Chondrocyte (in vitro differentiated cells): ENCODE results near the gene NGLY1. TPM values are rescaled to one million over a fixed set of nuclear protein-coding genes. Genes with fewer than 3 reads are reported as not detected.

Source experiments
- DNase-seq: peaks from one replicate; pipeline ENCODE4 v3.0.0; 2021; ENCODE audit warnings: mixed read lengths, low spot score
- H3K27ac Mint-ChIP-seq: one replicate; pipeline ENCODE4 v1.8.0; 2021; ENCODE audit warnings: mild to moderate bottlenecking, moderate library complexity, mixed read lengths; ENCODE audit not compliant: unreplicated experiment
- H3K27me3 Mint-ChIP-seq: 2 replicates; pipeline ENCODE4 v1.8.0; 2021; ENCODE audit warnings: low read depth, mixed read lengths
- H3K36me3 Mint-ChIP-seq: 2 replicates; pipeline ENCODE4 v1.8.0; 2021; ENCODE audit warnings: low read depth, mixed read lengths
- H3K4me1 Mint-ChIP-seq: 2 replicates; pipeline ENCODE4 v1.8.0; 2021; ENCODE audit warnings: low read depth, mild to moderate bottlenecking, mixed read lengths
- H3K4me3 Mint-ChIP-seq: one replicate; pipeline ENCODE4 v1.8.0; 2021; ENCODE audit warnings: mild to moderate bottlenecking, moderate library complexity, mixed read lengths; ENCODE audit not compliant: unreplicated experiment
- H3K9me3 Mint-ChIP-seq: 2 replicates; pipeline ENCODE4 v1.8.0; 2021; ENCODE audit warnings: low read depth, mixed read lengths
- total RNA-seq: library from RNA; stranded (reverse); gene quantifications from 3 replicates; pipeline ENCODE4 v1.2.1, GENCODE V29; 2021
- TF ChIP-seq, protein P1 (sequence below): fragments of 200-600 bp; sonication (generic); IDR thresholded peaks from 2 replicates; pipeline ENCODE4 v1.5.0; 2021; ENCODE audit warnings: antibody characterized with exemption, mild to moderate bottlenecking, moderate library complexity

NGLY1 gene
- total RNA-seq, 1 donor from 2014 or later: 29.1 TPM

DNA sequence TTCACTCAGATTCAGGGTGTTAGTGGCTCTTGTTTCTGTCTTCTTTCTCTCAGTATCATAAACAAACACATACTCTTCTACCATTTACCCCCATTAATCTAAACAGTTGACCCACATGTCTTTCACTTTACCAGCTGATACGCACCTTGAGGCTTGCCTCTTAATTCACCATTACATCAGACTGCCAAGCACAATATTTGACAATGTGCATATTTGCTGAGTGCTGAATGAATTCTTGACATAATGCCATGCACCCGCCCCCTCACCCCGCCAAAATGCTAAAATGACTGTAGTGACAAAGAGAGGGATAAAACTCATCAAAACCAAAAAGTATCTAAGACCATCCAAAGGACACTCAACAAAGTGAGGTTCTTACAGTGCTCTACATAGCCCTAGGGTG, 57.4 kb downstream of the NGLY1 start:
- Mint-ChIP-seq H3K36me3 (peaks cover 28% of the 10 kb centered on the region), H3K4me1 (peaks cover 4% of the 10 kb centered on the region), H3K27ac (no peak overlapping the region), H3K27me3 (no peaks in the 10 kb centered on the region), H3K9me3 (no peaks in the 10 kb centered on the region), H3K4me3 (no peak overlapping the region)
- no peak for DNase-seq
- TF ChIP-seq, protein P1, sequence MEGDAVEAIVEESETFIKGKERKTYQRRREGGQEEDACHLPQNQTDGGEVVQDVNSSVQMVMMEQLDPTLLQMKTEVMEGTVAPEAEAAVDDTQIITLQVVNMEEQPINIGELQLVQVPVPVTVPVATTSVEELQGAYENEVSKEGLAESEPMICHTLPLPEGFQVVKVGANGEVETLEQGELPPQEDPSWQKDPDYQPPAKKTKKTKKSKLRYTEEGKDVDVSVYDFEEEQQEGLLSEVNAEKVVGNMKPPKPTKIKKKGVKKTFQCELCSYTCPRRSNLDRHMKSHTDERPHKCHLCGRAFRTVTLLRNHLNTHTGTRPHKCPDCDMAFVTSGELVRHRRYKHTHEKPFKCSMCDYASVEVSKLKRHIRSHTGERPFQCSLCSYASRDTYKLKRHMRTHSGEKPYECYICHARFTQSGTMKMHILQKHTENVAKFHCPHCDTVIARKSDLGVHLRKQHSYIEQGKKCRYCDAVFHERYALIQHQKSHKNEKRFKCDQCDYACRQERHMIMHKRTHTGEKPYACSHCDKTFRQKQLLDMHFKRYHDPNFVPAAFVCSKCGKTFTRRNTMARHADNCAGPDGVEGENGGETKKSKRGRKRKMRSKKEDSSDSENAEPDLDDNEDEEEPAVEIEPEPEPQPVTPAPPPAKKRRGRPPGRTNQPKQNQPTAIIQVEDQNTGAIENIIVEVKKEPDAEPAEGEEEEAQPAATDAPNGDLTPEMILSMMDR: no peak

DNA sequence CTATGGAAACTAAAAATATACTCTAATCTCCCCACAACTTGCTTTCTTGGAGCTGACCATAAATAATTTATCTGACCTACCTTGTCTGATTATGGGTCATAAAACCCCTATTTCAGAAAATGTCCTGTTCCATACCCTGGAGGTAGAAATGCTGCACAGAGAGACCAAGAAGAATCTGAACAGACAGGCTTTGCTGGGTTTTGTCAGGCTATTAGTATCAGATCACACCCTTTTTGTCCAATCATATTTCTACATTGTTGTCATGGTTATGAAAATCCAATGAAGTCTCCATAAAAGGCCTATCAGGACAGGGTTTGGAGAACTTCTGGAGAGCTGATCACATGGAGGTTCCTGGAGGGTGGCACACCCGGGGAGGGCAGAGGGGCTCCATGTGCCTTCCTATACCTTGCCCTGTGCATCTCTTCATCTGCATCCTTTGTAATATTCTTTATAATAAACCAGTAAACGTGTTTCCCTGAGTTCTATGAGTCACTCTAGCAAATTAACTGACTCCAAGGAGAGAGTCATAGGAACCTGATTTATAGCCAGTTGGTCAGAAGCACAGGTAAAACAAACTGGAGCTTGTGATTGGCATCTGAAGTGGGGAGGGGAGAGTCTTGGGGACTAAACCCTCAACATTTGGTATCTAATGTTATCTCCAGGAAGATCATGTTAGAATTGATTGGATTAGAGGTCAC, 58.1 kb downstream of the NGLY1 start:
- Mint-ChIP-seq H3K36me3 (peaks cover 28% of the 10 kb centered on the region), H3K9me3 (no peaks in the 10 kb centered on the region), H3K4me3 (no peak overlapping the region), H3K27ac (no peak overlapping the region), H3K27me3 (no peaks in the 10 kb centered on the region), H3K4me1 (peaks cover 4% of the 10 kb centered on the region)
- TF ChIP-seq, protein P1: no peak
- no peak for DNase-seq

DNA sequence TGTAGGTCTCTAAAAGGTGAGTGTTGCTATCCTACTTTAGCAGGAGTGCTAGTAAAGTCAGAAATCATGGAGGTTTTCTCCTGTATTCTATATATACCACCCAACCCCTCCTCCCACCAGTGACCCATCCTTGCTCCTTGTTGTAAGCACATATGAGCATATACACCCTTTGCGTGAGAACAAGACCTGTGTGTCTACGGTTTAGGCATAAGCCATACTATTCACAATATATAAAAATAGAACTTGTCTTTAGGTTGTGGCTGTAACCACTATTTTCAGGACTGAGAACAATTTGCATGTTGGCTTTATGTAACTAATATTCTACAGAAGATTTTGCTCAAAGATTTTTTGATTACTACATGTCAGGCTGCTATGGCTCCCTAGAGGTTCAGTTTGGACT, 59.4 kb downstream of the NGLY1 start:
- H3K9me3 Mint-ChIP-seq: no peaks in the 10 kb centered on the region
- DNase-seq: no peak
- H3K36me3 Mint-ChIP-seq: peaks cover 22% of the 10 kb centered on the region
- H3K27me3 Mint-ChIP-seq: no peaks in the 10 kb centered on the region
- H3K4me3 Mint-ChIP-seq: no peak overlapping the region
- TF ChIP-seq, protein P1: no peak
- H3K27ac Mint-ChIP-seq: no peak overlapping the region
- peaks cover 4% of the 10 kb centered on the region for H3K4me1 Mint-ChIP-seq

DNA sequence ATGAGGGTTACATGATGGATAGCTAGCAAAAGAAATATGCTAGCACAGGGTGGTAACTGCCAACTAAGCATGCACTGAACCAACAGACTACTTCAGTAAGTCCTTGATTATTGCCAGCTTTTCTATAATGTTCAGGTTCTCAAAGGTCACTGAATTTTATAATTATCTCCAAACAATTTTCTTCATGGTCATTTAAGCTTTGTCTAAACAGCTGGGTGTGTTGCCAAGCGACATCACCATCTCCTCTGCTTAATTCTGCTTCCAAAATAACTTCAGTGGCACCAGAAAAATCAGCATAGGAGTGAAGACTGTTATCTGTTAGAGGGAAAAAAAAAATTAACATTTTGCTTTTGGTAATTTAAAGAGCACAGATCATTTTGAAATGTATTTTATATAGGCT, 63.9 kb downstream of the NGLY1 start:
- Mint-ChIP-seq H3K4me1 (no peaks in the 10 kb centered on the region), H3K36me3 (peaks cover 11% of the 10 kb centered on the region), H3K27me3 (no peaks in the 10 kb centered on the region), H3K4me3 (no peak overlapping the region), H3K9me3 (peaks cover 11% of the 10 kb centered on the region), H3K27ac (no peak overlapping the region)
- TF ChIP-seq, protein P1: no peak
- DNase-seq: no peak

DNA sequence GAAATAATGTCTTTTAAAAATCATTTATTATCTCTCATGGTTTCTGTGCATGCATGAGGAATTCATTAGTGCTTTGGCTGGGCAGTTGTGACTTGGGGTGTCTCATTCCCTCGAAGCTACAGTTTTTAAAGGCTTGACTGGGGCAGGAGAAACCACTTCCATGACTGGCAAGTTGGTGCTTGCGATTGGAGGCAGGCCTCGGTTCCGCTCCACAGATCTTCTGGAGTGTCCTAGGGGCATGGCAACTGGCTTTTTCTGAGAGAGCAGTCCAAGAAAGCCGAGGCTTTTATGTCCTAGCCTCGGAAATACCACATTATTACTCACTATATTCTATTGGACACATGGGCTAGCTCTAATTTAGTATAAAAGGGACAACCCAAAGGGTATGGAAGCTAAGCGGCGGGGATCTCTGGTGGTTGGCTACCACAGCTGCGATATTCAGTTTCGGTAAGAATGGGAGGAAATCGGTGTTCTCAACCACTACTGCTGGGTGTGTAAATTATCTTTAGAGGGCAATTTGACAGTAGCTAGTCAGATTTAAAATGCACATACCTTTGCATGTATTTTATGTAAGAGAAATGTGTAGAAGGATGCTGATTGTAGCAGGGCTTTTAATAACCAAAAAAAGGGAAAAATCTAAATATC, 69.8 kb downstream of the NGLY1 start:
- Mint-ChIP-seq H3K27me3 (peaks cover 2% of the 10 kb centered on the region), H3K4me3 (no peak overlapping the region), H3K9me3 (peaks cover 11% of the 10 kb centered on the region)

More for the DNA sequence above, 69.8 kb downstream of the NGLY1 start:
- Mint-ChIP-seq H3K4me1 (no peaks in the 10 kb centered on the region), H3K27ac (no peak overlapping the region), H3K36me3 (peaks cover 6% of the 10 kb centered on the region)
- TF ChIP-seq, protein P1: no peak
- no peak for DNase-seq
